HCT116 (cell line): Measurements from ENCODE around the gene GRID2. TPM values are rescaled to one million over a fixed set of nuclear protein-coding genes. Genes with fewer than 3 reads are reported as not detected.

Experiments
- ATAC-seq: fragments of 200-7000 bp; cut with Tn5 transposase; 2 replicates; pipeline ENCODE4 v1.9.1; 2020; ENCODE audit warnings: mild to moderate bottlenecking, moderate library complexity
- BruUV-seq: library from RNA; stranded (reverse); fragments of 400-500 nt; replicated peaks from 2 replicates; lab custom pipeline; 2021; lab: Mats Ljungman, UMichigan
- CTCF ChIA-PET: fragments of 300-600 bp; sonication (Branson Sonifier 250); formaldehyde crosslinking; loops from one replicate; lab custom pipeline; 2021; ENCODE audit warnings: antibody characterized with exemption; lab: Charles Lee
- POLR2A ChIA-PET: fragments of 300-600, 350-600 bp; sonication (Branson Sonifier 250); formaldehyde crosslinking; loops from one replicate; lab custom pipeline; 2021; ENCODE audit warnings: antibody characterized with exemption; lab: Charles Lee
- RAD21 ChIA-PET, 2 experiments: fragments of 300-600 bp; sonication (Branson Sonifier 250); formaldehyde crosslinking; loops; one replicate each; lab custom pipeline; 2023; ENCODE audit warnings: low total read pairs in 2 of 2; ENCODE audit not compliant: uncharacterized antibody in 2 of 2, unreplicated experiment in 2 of 2, low non-redundant PET in 1 of 2; lab: Charles Lee
- DNase-seq: peaks from one replicate; pipeline ENCODE4 v3.0.0-alpha.2; 2010; ENCODE audit warnings: low read depth, low spot score
- H2AFZ ChIP-seq: fragments of 200-600 bp; shearing (Covaris generic), sonication (generic); 2 replicates; pipeline ENCODE4 v1.6.1; 2017; ENCODE audit warnings: low read depth, mixed run types, mixed read lengths, antibody characterized with exemption, low read length; ENCODE audit not compliant: poor library complexity, severe bottlenecking
- H3K27ac ChIP-seq: 2 replicates; pipeline ENCODE4 v1.5.1; 2012; ENCODE audit warnings: low read depth, low read length
- H3K27me3 ChIP-seq: fragments of 200-600 bp; sonication (generic); 2 replicates; pipeline ENCODE4 v1.6.1; 2016; ENCODE audit warnings: mixed run types, low read length, mixed read lengths; ENCODE audit not compliant: insufficient read depth
- H3K36me3 ChIP-seq, 2 experiments: fragments of 200-500 bp in 1 of 2; fragments of 200-600 bp in 1 of 2; sonication (Bioruptor generic) in 1 of 2; sonication (generic) in 1 of 2; 2 replicates each; pipeline versions ENCODE4 v1.5.1 to v1.6.1; 2014 to 2016; ENCODE audit warnings: low read length in 2 of 2, inconsistent platforms in 1 of 2, mixed read lengths in 1 of 2, mixed run types in 1 of 2; ENCODE audit not compliant: insufficient read depth in 2 of 2, control insufficient read depth in 1 of 2
- H3K4me1 ChIP-seq, 2 experiments: fragments of 200-600 bp in 1 of 2; sonication (generic) in 1 of 2; 2 replicates each; pipeline versions ENCODE4 v1.5.1 to v1.6.1; 2012 to 2017; ENCODE audit warnings: low read length in 2 of 2, inconsistent platforms in 1 of 2, mild to moderate bottlenecking in 1 of 2, mixed read lengths in 1 of 2, mixed run types in 1 of 2, moderate library complexity in 1 of 2; ENCODE audit not compliant: insufficient read depth in 2 of 2, control insufficient read depth in 1 of 2
- H3K4me2 ChIP-seq: fragments of 200-600 bp; sonication (generic); 2 replicates; pipeline ENCODE4 v1.6.1; 2017; ENCODE audit warnings: mixed run types, low read length, mixed read lengths
- H3K4me3 ChIP-seq, 2 experiments: fragments of 200-600 bp in 1 of 2; sonication (generic) in 1 of 2; replicated peaks in 1 of 2; 2 replicates each; pipeline ENCODE4 v1.5.1; 2011 to 2016; ENCODE audit warnings: low read length in 2 of 2, control low read depth in 1 of 2, low read depth in 1 of 2, mild to moderate bottlenecking in 1 of 2, mixed read lengths in 1 of 2, mixed run types in 1 of 2
- H3K79me2 ChIP-seq: fragments of 200-600 bp; sonication (generic); 2 replicates; pipeline ENCODE4 v1.6.1; 2017; ENCODE audit warnings: mild to moderate bottlenecking, mixed run types, low read length, moderate library complexity, mixed read lengths; ENCODE audit not compliant: insufficient read depth
- H3K9ac ChIP-seq: fragments of 200-600 bp; sonication (generic); 2 replicates; pipeline ENCODE4 v1.6.1; 2016; ENCODE audit warnings: low read length, mixed read lengths
- H3K9me2 ChIP-seq: fragments of 200-600 bp; sonication (generic), shearing (Covaris generic); 2 replicates; pipeline ENCODE4 v1.6.1; 2017; ENCODE audit warnings: mixed run types, mild to moderate bottlenecking, moderate library complexity; ENCODE audit not compliant: insufficient read depth
- H3K9me3 ChIP-seq, 2 experiments: fragments of 200-500 bp in 1 of 2; fragments of 200-600 bp in 1 of 2; sonication (Bioruptor generic) in 1 of 2; sonication (generic) in 1 of 2; 2 replicates each; pipeline ENCODE4 v1.6.1; 2014 to 2017; ENCODE audit warnings: low read length in 2 of 2, mixed read lengths in 2 of 2, inconsistent platforms in 1 of 2, low read depth in 1 of 2, mild to moderate bottlenecking in 1 of 2, mixed run types in 1 of 2, moderate library complexity in 1 of 2; ENCODE audit not compliant: control insufficient read depth in 1 of 2, insufficient read depth in 1 of 2
- H4K20me1 ChIP-seq: fragments of 200-600 bp; sonication (generic), shearing (Covaris generic); 2 replicates; pipeline ENCODE4 v1.6.1; 2017; ENCODE audit warnings: mixed run types, mild to moderate bottlenecking, moderate library complexity; ENCODE audit not compliant: insufficient read depth
- ATF3 ChIP-seq: IDR thresholded peaks from 2 replicates; pipeline ENCODE4 v1.6.1; 2012
- EGR1 ChIP-seq: IDR thresholded peaks from 2 replicates; pipeline ENCODE4 v1.6.1; 2012; ENCODE audit warnings: low read depth
- EZH2 ChIP-seq: fragments of 200-600 bp; sonication (generic); IDR thresholded peaks from 2 replicates; pipeline ENCODE4 v1.6.1; 2017; ENCODE audit warnings: antibody characterized with exemption, mixed run types
- EZH2phosphoT487 ChIP-seq: fragments of 200-600 bp; IDR thresholded peaks from 2 replicates; pipeline ENCODE4 v1.6.1; 2018; ENCODE audit warnings: antibody characterized with exemption, borderline replicate concordance
- FOSL1 ChIP-seq: IDR thresholded peaks from 2 replicates; pipeline ENCODE4 v1.6.1; 2012; ENCODE audit warnings: low read depth
- JUND ChIP-seq: IDR thresholded peaks from 2 replicates; pipeline ENCODE4 v1.6.1; 2012
- MAX ChIP-seq: IDR thresholded peaks from 2 replicates; pipeline ENCODE4 v1.6.1; 2012
- POLR2A ChIP-seq: IDR thresholded peaks from 2 replicates; pipeline ENCODE4 v1.7.0; 2011; ENCODE audit warnings: borderline replicate concordance; ENCODE audit not compliant: insufficient read depth, insufficient read length; ENCODE audit errors: extremely low read depth
- POLR2AphosphoS5 ChIP-seq: IDR thresholded peaks from 2 replicates; pipeline ENCODE4 v1.6.1; 2011; ENCODE audit warnings: mild to moderate bottlenecking, low read depth, low read length, moderate library complexity
- RAD21 ChIP-seq: IDR thresholded peaks from 2 replicates; pipeline ENCODE4 v1.6.1; 2012; ENCODE audit warnings: low read depth, mild to moderate bottlenecking
- SIN3A ChIP-seq: IDR thresholded peaks from 2 replicates; pipeline ENCODE4 v1.6.1; 2012; ENCODE audit warnings: low read depth
- SP1 ChIP-seq: IDR thresholded peaks from 2 replicates; pipeline ENCODE4 v1.6.1; 2012; ENCODE audit warnings: low read depth
- ZFX ChIP-seq: fragments of 450-650 bp; IDR thresholded peaks from 2 replicates; pipeline ENCODE4 v1.6.1; 2017
- intact Hi-C: fragments of 100-400 bp; cut with micrococcal nuclease; formaldehyde crosslinking; loops from 2 replicates; pipeline ENCODE4 v1.10.0; 2022
- total RNA-seq: library from RNA; stranded (reverse); gene quantifications from one replicate; pipeline ENCODE4 v1.2.1, GENCODE V29; 2021; ENCODE audit not compliant: unreplicated experiment

GRID2 gene
- total RNA-seq, 1 experiment from 2014 or later = not detected

GRCh38 chr4:92257931-92258857, 45.6 kb upstream of the GRID2 start (continued):
- TF ChIP-seq RAD21 = no peak
- no peak for TF ChIP-seq JUND
- TF ChIP-seq EGR1 = no peak
- TF ChIP-seq SP1 = no peak
- TF ChIP-seq ZFX = no peak
- TF ChIP-seq FOSL1 = no peak
- no peak for TF ChIP-seq POLR2AphosphoS5
- TF ChIP-seq POLR2A = no peak
- no peak for TF ChIP-seq EZH2
- no peak for TF ChIP-seq ATF3
- TF ChIP-seq SIN3A = no peak
- no peak for TF ChIP-seq MAX
- TF ChIP-seq EZH2phosphoT487 = no peak

GRCh38 chr4:92261256-92261655, 42.5 kb upstream of the GRID2 start:
- POLR2A ChIA-PET = no interaction called here

More at GRCh38 chr4:92261256-92261655, 42.5 kb upstream of the GRID2 start:
- Histone ChIP-seq H3K79me2 (no peaks in the 10 kb centered on the region), H4K20me1 (no peaks in the 10 kb centered on the region), H3K9me2 (no peaks in the 10 kb centered on the region), H3K9me3 (no peaks in the 10 kb centered on the region; a peak in 1 of 4 replicates), H3K9ac (no peak overlapping the region), H2AFZ (no peak overlapping the region), H3K36me3 (no peaks in the 10 kb centered on the region), H3K4me3 (no peak overlapping the region), H3K27me3 (no peaks in the 10 kb centered on the region), H3K4me1 (no peaks in the 10 kb centered on the region), H3K27ac (no peak overlapping the region), H3K4me2 (no peak overlapping the region)
- DNase-seq = no peak
- ATAC-seq = no peak
- TF ChIP-seq EZH2phosphoT487 = no peak
- no peak for TF ChIP-seq POLR2AphosphoS5
- TF ChIP-seq EGR1 = no peak
- TF ChIP-seq SP1 = no peak
- BruUV-seq = no TSS peak
- ChIA-PET CTCF (no interaction called here), RAD21 (no interaction called here)
- intact Hi-C loops = no loop called here
